Fibroblast of peridontal ligament (primary cell): ENCODE measurements around the gene ZBTB45.
"Not testable (repeated sequence)": the region's sequence is repeated elsewhere in the genome, so short reads cannot be mapped to it uniquely, and the experiment has no call there.

Source experiments
- DNase-seq: peaks from one replicate; pipeline ENCODE4 v3.0.0-alpha.2; 2010; ENCODE audit errors: extremely low read depth

Gene ZBTB45

DNA sequence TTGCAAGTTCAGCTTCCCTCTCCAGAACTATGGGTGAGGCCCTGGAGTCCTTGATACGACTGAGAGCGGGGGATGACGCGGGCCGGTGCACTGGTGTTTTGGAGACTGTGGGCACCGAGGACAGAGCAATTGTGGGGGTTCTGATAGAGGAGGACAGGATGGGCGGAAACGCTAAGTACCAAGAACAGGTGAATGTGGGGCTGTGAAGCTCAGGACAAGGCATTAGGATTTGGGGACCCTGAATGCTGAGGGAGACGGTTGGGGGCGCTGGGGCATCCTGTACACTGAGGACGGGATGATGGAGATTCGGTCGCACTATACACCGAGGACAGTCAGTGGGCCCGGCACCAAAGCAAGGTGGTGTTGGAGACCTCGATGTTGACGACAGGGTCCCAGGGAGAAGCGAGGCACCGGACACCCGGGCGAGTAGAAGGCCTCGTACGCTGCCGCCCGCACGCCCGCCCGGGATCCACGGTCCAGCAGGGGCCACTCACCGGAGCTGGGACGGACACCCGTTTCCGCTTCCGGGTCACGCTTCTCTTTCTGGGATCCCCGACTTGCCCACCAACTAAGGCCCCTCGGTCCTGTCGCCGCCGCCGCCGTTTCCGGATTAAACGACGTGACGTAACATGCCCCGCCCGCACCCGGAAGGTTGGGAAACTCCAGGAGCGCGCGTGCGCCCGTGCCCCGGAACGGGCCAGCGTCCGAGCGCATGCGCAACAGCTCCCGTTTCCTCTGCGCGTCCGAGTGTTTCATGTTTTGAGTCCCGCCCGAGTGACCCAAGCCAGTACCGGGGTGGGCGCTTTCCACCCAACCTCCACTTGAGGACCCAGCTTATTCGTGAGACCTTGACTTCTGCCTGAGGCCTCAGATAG, 35.1 kb upstream of the ZBTB45 start, which contains the start of gene CHMP2A:
Gene CHMP2A (minus strand): TSS at position 612 of the 875 bp plus-strand sequence. CDS start 893 bp downstream, outside the sequence.
- DNase-seq = peak; percentile 95

DNA sequence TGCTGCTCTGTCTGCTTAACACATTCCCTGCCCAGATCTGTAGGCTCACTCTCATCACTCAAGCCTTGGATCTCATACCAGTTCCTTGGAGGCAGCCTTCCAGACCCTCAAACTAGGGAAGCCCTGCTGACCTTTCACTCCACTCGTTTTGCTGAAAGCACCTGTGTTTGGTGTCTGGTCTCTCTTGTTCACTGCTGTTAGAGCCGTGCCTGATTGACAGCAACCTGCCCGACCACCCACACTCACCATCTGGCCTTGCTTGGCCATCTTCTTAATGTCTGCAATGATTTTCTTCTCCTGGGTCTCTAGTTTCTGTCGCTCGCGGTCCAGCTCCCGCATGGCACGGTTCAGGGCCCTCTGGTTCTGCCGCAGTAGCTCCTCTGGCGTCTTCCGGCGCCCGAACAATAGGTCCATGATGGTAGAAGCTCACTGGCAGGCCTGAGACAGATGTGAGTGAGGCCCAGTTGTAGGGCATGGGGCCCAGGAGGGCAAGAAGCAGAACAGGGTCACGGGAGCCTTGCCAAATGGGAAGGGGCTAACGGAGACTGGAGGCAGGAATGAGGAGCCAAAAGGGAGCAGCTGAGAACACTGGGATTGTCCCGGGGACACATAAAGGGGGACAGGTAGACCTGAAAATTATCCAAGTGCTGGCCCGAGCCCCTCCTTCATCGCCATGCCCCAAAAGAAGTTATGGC, 34.3 kb upstream of the ZBTB45 start:
- DNase-seq = no peak

- DNase-seq = no peak
Measured at GRCh38 chr19:58552655-58553054, 33.0 kb upstream of the ZBTB45 start.

- DNase-seq = no peak
Measured at GRCh38 chr19:58551577-58552471, 32.2 kb upstream of the ZBTB45 start.

DNA sequence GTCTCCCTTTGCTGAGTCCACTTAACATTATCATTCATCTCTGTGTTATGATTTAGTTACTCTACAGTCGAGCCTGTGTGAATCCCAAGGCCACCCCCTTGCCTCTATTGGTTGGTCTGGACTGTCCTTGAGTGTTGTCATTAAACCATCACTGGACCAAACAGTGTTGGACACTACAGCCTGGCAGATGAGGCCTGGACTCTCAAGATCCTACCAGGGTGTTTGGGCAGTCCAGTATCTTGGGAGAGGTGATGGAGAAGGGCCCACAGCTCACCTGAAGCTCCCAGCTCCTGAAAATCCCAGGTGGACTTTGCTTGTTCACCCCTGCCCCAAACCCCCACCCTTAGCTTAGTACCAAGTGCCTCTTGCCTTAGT, 31.5 kb upstream of the ZBTB45 start:
- no peak for DNase-seq

DNA sequence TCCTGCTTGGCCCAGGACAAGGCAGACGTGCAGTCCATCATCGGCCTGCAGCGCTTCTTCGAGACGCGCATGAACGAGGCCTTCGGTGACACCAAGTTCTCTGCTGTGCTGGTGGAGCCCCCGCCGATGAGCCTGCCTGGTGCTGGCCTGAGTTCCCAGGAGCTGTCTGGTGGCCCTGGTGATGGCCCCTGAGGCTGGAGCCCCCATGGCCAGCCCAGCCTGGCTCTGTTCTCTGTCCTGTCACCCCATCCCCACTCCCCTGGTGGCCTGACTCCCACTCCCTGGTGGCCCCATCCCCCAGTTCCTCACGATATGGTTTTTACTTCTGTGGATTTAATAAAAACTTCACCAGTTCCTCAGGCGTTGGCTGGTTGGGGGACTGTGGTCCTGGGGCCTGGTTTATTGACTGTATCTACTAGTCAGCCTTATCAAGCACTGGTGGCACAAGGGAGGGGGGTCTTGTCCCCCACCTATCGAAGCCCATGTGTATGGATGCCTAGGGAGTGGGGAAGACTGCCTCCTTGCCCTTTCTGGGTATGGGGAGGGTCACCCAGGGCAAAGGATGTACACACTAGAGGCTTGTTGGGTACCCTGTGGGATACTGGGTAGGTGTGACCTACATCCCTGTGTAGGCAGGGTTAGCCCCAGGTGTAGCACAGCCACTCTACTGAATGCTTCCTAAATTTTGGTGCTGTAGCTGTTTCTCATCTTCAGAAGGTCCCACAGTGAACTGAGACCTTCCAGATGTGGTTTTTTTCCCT, 30.9 kb upstream of the ZBTB45 start:
- DNase-seq = no peak

- DNase-seq = no peak
Measured at GRCh38 chr19:58549664-58550361, 30.2 kb upstream of the ZBTB45 start.

DNA sequence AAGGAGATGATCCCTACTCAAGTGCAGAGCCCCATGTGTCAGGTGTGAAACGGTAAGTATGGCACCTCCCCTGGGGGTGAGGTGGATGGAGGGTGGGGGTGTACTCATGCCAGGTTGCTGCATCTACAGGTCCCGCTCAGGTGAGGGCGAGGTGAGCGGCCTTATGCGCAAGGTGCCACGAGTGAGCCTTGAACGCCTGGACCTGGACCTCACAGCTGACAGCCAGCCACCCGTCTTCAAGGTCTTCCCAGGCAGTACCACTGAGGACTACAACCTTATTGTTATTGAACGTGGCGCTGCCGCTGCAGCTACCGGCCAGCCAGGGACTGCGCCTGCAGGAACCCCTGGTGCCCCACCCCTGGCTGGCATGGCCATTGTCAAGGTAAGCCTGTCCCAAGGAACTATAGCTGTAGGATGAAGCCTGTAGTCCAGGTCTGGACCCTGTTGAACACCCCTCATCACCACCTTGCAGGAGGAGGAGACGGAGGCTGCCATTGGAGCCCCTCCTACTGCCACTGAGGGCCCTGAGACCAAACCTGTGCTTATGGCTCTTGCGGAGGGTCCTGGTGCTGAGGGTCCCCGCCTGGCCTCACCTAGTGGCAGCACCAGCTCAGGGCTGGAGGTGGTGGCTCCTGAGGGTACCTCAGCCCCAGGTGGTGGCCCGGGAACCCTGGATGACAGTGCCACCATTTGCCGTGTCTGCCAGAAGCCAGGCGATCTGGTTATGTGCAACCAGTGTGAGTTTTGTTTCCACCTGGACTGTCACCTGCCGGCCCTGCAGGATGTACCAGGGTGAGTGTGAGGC, 29.5 kb upstream of the ZBTB45 start:
- no peak for DNase-seq

- DNase-seq = no peak
Measured at GRCh38 chr19:58547323-58548312, 28.0 kb upstream of the ZBTB45 start.

DNA sequence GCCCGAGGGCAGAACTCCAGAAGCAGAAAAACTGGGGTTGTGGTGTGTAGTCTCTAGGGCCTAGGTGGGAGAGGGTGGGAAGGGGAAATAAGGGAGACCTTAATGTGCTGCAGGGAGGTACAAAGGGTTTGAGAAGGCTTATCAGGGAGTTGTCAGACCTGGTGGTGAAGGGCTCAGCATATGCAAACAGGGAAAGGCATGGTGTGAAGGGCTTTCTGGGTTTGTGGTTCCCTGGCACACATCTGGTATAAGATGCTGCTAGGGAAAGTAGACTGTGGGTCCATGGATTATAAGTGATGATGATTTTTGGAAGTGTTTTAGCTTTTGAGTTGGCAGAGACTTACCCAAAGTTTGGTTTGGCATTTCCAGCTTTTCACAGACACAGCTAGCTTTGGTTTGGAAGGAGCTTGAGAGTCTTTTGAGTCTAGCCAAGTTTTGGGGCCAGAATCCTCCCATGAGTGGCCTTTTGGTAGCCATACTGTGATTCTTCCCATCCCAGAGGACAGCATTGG, 26.5 kb upstream of the ZBTB45 start:
- DNase-seq = no peak

DNA sequence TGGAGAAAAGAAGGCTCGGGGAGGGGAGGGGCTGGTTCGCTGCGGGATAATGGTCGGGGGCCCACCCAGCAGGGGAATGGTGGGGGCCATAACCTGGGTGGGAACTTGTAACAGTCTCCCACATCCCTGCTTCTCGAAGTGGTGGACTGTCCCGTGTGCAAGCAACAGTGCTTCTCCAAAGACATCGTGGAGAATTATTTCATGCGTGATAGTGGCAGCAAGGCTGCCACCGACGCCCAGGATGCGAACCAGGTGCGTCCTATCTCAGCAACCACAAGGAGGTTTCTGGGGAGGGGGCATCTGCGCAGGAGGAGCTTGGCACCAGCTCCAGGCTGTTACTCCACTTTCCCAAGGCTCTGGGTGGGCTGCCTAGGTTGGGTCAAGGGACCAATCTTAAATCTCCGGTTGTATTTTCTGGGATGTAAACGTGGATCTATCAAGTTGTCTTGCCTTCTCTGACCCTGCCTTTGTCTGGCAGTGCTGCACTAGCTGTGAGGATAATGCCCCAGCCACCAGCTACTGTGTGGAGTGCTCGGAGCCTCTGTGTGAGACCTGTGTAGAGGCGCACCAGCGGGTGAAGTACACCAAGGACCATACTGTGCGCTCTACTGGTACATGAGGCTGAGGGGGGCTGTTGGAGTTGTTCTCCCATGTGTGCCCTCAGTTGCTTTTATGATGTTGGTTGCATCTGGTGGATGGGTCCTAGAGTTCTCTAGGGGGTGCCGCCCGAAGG, 25.8 kb upstream of the ZBTB45 start:
- DNase-seq = no peak

- peak; percentile 21 for DNase-seq
Measured at GRCh38 chr19:58544591-58545285, 25.1 kb upstream of the ZBTB45 start.

DNA sequence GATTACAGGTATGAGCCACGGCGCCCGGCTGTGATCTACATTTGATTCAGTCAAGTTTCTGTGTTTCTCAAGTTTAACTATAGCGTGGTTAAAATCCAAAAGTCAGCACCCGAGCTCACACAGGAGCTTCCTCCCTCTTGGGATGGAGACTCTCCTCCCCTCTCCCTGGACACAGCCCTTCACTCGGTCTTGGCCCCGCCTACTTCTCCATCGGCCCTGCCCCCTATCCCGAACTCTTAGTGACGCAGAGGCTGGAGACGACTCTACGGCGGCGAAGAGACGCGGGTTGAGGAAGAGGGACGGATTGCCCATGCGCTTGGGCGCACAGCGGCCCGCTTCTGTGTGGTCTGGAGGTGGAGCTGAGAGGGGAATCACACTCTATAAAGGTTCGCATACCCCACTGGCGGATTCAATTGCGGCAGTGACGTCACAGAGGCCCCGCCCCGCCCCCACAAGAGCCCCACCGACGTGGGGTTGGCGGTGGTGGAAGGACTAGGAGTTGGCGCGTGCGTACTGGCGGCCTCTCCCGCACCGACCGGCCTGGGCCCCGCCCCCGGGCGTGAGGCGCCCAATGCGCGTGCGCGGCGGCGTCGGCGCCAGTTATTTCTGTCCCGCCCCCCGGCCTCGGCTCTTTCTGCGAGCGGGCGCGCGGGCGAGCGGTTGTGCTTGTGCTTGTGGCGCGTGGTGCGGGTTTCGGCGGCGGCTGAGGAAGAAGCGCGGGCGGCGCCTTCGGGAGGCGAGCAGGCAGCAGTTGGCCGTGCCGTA, 24.4 kb upstream of the ZBTB45 start, which contains the start of gene TRIM28:
Gene TRIM28 (plus strand): TSS at position 239 of the 765 bp plus-strand sequence. CDS start 694 bp downstream, outside the sequence.
- DNase-seq = peak; percentile 99

- DNase-seq = not testable (repeated sequence)
Measured at GRCh38 chr19:58542641-58543372, 23.2 kb upstream of the ZBTB45 start.

GRCh38 chr19:58539169-58539559, 19.6 kb upstream of the ZBTB45 start:
- DNase-seq = not testable (repeated sequence)
